Tibial artery (tissue), 4 donors: ENCODE data around the gene PEG3.

ENCODE experiments used
- DNase-seq, 2 donors: peaks; one replicate each; pipeline ENCODE4 v3.0.0-alpha.2; 2019
- H3K27ac ChIP-seq, 2 donors: fragments of 200-600 bp; sonication (generic) in 1 of 2; 1 replicate in 1 of 2; 2 replicates in 1 of 2; pipeline ENCODE4 v1.5.1; 2018 to 2019; ENCODE audit warnings: mild to moderate bottlenecking in 1 of 2
- H3K27me3 ChIP-seq, 2 donors: fragments of 200-600 bp; sonication (generic) in 1 of 2; one replicate each; pipeline versions ENCODE4 v1.5.1 to v1.6.0; 2016 to 2019
- H3K36me3 ChIP-seq, 3 donors: fragments of 200-600 bp; sonication (generic) in 2 of 3; one replicate each; pipeline ENCODE4 v1.5.1; 2016 to 2019; ENCODE audit warnings: mild to moderate bottlenecking in 2 of 3
- H3K4me1 ChIP-seq, 4 donors: fragments of 200-600 bp; sonication (generic) in 2 of 4; 1 replicate in 3 of 4; 2 replicates in 1 of 4; pipeline ENCODE4 v1.5.1; 2016 to 2019
- H3K4me3 ChIP-seq, 2 donors: fragments of 200-600 bp; sonication (generic) in 1 of 2; 1 replicate in 1 of 2; 2 replicates in 1 of 2; pipeline ENCODE4 v1.5.1; 2018 to 2019; ENCODE audit warnings: mild to moderate bottlenecking in 2 of 2
- H3K9me3 ChIP-seq, 3 donors: fragments of 200-600 bp; sonication (generic) in 1 of 3; one replicate each; pipeline ENCODE4 v1.5.1; 2016 to 2019
- intact Hi-C: fragments of 100-400 bp; cut with DNase I; formaldehyde crosslinking; loops from one replicate; pipeline ENCODE4 v1.15.0; 2023; ENCODE audit warnings: low total_unique reads
- TF ChIP-seq, protein P1 (sequence below), 2 experiments: fragments of 200-600 bp in 1 of 2; fragments of 450-650 bp in 1 of 2; IDR thresholded peaks; one replicate each; pipeline ENCODE4 v1.5.1; 2017 to 2019; ENCODE audit warnings: antibody characterized with exemption in 2 of 2, mild to moderate bottlenecking in 1 of 2, moderate library complexity in 1 of 2

Gene PEG3

DNA sequence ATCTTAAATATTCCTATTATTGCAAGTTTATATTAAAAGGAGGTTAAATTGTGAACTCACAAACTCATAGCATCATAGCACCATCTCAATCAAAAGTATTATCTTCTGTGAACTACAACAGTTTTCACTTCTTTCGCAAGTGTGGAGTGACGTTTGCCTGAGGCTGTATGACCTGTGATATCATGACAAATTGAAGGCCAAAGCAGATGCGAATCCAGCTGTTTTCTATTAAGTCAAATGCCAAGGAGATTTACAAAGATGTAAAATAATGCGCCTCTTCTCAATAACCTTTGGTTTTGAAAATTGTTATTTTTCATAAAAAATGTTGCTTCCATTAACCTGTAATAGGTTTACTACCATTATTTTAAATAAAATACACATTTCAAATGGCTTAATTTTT is 7.6 kb upstream of the PEG3 start:
- intact Hi-C loops, result no loop called here
- H3K27me3 ChIP-seq, result no peaks in the 10 kb centered on the region
- peaks cover 0 to 12% (median 0%) of the 10 kb centered on the region in 3 donors for H3K9me3 ChIP-seq
- TF ChIP-seq, protein P1, sequence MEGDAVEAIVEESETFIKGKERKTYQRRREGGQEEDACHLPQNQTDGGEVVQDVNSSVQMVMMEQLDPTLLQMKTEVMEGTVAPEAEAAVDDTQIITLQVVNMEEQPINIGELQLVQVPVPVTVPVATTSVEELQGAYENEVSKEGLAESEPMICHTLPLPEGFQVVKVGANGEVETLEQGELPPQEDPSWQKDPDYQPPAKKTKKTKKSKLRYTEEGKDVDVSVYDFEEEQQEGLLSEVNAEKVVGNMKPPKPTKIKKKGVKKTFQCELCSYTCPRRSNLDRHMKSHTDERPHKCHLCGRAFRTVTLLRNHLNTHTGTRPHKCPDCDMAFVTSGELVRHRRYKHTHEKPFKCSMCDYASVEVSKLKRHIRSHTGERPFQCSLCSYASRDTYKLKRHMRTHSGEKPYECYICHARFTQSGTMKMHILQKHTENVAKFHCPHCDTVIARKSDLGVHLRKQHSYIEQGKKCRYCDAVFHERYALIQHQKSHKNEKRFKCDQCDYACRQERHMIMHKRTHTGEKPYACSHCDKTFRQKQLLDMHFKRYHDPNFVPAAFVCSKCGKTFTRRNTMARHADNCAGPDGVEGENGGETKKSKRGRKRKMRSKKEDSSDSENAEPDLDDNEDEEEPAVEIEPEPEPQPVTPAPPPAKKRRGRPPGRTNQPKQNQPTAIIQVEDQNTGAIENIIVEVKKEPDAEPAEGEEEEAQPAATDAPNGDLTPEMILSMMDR (IDR thresholded peaks at IDR 0.05), result no peak
- no peak for DNase-seq
- no peaks in the 10 kb centered on the region for H3K36me3 ChIP-seq
- no peaks in the 10 kb centered on the region for H3K4me1 ChIP-seq
- H3K27ac ChIP-seq, result no peak overlapping the region
- H3K4me3 ChIP-seq, result no peak overlapping the region

DNA sequence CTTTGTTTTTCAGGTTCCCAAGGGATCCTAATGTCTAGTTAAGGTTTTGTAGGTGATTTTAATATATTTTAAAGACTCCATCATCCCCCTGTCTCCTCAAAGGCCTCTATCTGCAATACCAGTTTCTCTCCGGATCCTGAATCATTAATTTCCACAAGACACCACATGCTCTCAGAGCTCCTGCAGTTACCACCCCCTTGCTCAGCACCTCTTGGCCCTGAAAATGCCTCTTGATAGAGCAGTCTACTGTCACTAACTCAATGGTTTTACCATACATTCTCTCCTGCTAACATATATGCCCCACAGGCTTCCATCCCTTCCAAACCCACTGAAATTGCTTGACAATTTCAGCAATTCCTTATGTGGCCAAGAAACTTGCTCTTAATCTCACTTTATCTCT is 1.9 kb upstream of the PEG3 start:
- Histone ChIP-seq H3K9me3 (no peaks in the 10 kb centered on the region), H3K4me3 (no peak overlapping the region), H3K36me3 (no peaks in the 10 kb centered on the region), H3K4me1 (peaks cover 0 to 5% (median 0%) of the 10 kb centered on the region in 4 donors), H3K27ac (no peak overlapping the region), H3K27me3 (no peaks in the 10 kb centered on the region)
- DNase-seq, result no peak
- TF ChIP-seq, protein P1 (IDR thresholded peaks at IDR 0.05), result no peak
- intact Hi-C loops, result no loop called here

DNA sequence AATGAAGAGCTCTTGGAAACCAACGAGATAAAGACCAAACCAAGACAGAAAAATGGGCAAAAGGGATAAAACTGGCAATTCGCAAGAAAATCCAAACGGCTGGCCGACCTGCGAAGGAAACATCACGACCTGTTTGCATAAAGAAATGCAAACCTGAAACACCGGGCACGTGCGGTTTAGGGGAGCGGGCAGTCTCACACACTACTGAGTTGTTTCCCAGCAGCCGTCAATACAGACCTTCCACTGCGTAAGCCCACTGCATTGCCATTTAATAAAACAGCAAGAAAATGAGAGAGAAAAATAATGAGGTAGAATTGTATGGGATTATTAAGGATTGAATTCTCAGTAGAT is 642 bp upstream of the PEG3 start:
- Histone ChIP-seq H3K9me3 (no peaks in the 10 kb centered on the region), H3K27ac (no peak overlapping the region), H3K4me3 (peak overlapping the region in 1 of 2 donors; percentile 62), H3K36me3 (no peaks in the 10 kb centered on the region), H3K4me1 (peaks cover 0 to 10% (median 0%) of the 10 kb centered on the region in 4 donors), H3K27me3 (no peaks in the 10 kb centered on the region)
- TF ChIP-seq, protein P1 (IDR thresholded peaks at IDR 0.05), result no peak
- no peak for DNase-seq
- intact Hi-C loops, result no loop called here

DNA sequence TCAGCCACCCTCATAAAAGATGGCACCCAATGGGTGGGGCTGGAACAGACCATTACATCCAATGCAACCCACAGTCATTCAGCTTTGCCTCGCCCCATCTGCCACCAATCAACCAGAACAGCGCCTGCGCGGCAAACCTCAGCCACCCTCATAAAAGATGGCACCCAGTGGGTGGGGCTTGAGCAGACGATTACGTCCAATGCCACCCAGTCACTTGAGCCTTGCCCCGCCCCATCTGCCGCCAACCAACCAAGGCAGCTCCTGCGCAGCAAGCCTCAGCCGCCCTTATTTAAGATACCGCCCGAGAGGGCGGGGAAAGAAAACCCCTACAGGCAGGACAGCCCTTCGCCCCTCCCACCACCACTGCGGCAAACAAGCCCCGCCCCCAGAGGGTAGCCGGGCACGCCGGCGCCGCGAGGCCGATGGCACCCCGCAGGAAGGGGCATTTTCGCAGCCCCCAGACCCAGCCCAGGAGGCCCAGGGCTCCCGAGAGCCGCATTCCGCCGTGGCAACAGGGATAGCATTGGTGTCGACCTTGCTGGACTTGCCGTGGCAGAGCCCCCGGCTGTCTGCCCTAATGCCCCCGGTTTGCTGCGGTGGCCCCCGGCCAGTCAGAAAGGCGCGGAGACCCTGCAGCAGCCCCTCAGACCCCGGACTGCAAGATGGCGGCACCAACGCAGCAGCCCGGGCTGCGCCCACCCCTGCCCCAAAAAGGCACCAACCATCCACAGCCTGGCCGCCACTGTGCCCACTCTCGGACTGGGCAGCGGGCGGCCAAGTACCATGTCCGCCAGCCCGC is 675 bp downstream of the PEG3 start:
- TF ChIP-seq, protein P1 (IDR thresholded peaks at IDR 0.05), result no peak
- peak overlapping the region; percentile 62 to 63 for H3K4me3 ChIP-seq
- no peaks in the 10 kb centered on the region for H3K36me3 ChIP-seq
- intact Hi-C loops, result no loop called here
- peak; percentile 97 to 98 for DNase-seq
- peak overlapping the region; percentile 85 to 88 for H3K27ac ChIP-seq
- peaks cover 0 to 10% (median 0%) of the 10 kb centered on the region in 4 donors for H3K4me1 ChIP-seq
- no peaks in the 10 kb centered on the region for H3K27me3 ChIP-seq
- H3K9me3 ChIP-seq, result no peaks in the 10 kb centered on the region

DNA sequence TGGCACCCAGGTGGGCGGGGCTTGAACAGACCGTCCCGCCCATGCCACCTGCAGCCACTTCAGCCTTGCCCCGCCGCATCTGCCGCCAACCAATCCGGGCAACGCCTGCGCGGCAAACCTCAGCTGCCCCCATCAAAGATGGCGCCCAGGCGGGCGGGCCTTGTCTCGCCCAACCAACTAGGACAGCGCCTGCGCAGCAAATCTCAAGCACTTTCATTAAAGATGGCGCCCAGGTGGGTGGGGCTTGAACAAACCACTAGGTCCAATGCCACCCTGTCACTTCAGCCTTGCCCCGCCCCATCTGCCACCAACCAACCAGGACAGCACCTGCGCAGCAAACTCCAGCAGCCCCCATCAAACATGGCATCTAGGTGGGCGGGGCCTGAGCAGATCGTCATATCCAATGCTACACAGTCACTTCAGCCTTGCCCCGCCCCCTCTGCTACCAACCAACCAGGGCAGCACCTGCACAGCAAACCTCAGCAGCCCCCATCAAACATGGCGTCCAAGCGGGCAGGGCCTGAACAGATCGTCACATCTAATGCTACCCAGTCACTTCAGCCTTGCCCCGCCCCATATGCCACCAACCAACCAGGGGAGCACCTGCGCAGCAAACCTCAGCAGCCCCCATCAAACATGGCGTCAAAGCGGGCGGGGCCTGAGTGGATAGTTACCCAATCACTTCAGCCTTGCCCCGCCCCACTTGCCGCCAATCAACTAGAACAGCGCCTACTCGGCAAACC is 1.4 kb downstream of the PEG3 start:
- Histone ChIP-seq H3K4me3 (peak overlapping the region; percentile 52 to 60), H3K27me3 (no peaks in the 10 kb centered on the region), H3K27ac (peak overlapping the region; percentile 85 to 88), H3K36me3 (no peaks in the 10 kb centered on the region), H3K9me3 (no peaks in the 10 kb centered on the region), H3K4me1 (peaks cover 0 to 10% (median 0%) of the 10 kb centered on the region in 4 donors)
- TF ChIP-seq, protein P1 (IDR thresholded peaks at IDR 0.05), result no peak
- intact Hi-C loops, result no loop called here
- peak; percentile 98 to 100 for DNase-seq
